Measurements from ENCODE around the gene JUN.

The JUN gene

DNA sequence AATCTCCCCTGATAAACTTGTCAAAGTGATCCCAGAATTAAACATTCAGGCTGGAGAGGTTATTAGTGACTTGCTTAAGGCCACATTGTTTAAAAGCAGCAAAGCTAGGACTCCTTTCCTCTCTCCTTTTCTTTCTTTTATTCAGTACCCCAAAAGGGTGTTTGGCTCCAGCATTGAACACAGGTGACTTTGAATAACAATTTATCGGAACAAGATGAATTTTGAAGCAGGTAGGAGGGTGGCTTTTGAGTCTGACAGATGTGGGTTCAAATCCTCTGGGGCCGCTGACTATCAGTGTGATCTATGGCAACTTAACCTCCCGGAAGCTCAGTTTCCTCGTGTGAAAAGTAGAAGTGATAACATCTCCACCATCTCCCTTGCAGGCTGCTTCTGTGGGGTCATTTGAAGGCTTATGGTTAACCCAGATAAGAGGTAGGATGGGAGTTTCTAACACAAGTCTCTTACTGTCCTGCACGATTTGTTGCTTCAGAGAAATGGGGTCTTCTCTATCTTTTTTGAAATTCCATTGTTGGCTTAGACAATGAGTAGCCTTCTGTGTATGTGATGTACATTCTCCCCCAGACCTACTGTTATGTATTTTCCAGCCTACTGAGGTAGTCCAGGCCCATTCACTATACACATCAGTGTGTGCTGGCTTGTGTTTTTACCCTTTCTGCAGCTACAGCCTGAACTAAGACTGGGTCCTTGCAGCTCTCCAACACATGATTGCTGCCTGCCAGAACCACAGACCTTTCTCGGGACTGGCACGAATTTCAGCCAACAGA is 29.0 kb downstream of the JUN start:
- DNase-seq = no peak

DNA sequence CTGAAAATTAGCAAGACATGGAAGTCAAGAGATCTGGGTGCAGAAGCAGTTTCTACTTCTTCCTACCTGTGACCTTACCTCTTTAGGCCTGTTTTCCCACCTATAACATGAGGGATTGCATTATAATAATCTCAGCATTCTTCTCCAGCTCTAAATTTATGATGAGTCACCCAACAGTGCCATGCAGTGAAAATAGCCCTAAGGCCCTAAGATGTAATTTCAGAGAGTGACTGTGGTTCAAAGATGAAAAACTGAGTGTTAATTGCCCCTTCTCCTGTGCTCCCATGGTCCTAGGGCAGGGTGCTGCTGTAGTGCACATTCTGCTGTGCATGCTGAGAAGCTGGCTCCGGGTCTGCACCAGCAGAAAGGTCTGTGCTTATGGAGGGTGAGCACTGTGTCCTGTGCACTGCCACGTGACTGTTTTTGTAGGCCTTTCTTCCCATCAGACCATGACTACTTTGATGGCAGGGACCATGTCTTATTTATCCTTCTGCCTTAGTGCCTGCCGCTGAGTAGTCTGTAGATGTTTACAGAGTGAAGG is 29.7 kb downstream of the JUN start:
- no peak for DNase-seq

DNA sequence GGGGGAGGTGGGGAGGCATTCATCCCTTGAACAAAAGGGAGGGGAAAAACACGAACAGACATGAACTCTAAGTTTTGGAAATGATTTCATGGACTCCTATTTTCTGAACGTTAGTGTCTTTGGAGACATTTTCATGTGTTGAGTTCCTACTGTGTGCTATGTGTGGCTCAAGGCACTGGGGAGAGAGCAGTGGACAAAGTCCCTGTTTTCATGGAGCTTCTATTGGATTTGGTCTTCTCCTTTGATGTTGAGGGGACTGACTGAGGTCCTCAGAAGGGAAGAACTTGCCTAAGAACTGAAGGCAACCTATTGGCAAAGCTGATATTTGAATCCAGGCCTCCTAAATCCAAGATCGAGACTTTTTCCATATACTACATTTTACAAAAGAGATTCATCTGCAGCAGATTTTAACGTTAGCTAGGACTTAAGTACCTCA is 30.4 kb downstream of the JUN start:
- no peak for DNase-seq

DNA sequence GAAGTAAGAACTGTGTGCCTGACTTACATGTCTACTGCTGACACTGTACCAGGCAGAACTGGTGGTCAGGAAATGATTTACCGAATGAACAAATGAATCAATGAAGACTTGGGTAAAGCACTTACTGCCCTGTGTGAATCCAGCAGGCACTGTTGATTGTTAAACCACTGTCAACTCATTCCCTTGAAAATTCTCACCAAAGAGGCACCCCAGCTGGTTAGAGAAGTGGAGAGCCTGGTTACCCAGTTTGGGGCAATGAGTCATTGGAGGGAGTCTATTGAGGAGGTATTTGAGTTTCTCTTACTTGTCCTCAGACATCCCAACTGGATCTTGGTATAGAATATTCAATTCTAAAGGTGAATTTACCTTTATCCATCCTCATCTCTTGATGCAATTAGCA is 34.2 kb downstream of the JUN start:
- no peak for DNase-seq

DNA sequence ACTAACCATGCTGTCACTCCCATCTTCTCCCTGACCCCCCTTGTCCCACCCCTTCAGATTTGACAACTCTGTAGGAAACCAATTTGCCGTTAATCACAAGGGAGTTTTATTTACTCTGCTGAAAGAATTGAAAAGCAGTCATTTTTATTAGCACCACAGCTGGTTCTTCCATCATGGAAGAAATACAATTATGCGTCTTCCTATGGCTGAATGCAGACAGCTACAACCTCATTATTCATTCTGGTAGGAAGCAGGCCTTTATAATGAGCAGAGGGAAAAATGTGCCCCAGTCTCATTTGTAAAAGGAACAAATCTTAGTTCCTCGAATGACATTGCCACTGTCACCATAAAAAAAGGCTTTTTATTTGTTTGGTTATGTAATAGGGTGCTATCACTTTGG is 35.2 kb downstream of the JUN start:
- DNase-seq = no peak

DNA sequence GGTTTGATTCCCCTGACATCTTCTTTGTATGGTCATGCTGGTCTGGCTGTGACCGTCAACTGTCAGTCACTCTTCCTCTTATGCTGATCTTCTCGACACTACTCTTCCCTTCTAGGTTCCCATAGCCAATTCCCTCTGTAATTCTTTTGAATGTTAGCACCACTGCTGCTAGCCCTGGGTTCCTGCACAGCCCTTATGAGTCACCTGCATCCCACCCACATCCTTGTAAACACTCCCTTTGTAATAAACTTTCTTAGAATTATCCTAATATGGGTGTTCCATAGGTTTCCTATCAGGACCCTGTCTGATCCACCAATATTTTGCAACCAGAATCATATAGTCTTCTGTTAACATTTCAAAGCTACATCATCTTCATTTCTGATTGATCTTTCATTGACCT is 37.1 kb downstream of the JUN start:
- DNase-seq = no peak

DNA sequence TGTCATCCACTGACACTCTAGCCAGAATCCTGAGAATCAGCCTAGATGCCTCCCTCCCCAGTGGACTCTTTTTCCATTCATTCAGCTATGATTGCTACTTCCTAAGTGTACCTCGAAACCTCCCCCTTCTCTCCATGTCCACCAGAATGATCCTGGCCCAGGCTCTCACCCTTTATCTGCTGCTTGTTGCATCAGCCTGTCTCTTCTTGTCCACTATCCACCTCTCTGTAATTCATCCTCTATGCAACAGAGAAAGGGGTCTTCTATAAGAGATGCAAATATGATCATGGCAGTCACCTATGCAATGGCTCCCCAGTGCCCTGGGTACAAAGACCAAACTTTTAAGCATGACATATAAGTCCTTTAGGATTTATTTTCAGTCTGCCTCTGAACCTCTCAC is 37.7 kb downstream of the JUN start:
- no peak for DNase-seq

DNA sequence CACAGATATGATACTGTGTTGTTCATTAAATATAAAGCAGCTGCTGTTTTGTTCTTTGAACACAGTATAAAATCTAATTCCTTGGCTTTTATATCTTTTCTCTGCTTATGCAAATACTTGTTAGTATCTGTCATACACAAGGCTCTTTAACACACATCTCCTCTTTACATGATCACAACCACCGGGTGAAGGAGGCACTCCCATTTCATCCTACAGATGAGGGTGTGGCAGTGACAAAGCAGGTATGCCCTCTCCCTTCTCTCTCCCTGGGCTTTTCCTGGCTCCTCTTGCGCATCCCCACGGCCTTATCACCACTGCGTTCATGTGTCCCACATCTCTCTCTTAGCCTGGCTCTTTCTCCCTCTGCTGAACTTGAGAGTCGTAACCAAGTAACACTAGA is 38.2 kb downstream of the JUN start:
- DNase-seq = no peak

DNA sequence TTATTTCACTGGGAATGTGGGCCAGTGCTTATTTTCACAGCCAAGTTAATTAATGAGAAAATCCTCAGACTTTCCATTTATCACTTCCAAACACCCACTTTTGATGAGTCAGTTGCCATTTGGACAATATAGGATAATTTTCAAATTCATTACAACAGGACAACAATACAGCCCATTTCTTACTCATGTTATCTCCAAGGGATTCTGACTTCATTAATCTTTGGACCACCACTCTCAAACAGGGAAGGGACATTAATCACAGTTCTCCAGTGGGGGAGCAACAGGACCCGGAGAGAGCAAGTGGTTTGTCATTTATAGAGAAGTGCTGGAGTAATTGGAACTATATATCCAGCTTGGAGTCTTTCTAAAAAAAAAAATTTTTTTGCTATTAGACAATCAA is 38.7 kb downstream of the JUN start:
- no peak for DNase-seq

DNA sequence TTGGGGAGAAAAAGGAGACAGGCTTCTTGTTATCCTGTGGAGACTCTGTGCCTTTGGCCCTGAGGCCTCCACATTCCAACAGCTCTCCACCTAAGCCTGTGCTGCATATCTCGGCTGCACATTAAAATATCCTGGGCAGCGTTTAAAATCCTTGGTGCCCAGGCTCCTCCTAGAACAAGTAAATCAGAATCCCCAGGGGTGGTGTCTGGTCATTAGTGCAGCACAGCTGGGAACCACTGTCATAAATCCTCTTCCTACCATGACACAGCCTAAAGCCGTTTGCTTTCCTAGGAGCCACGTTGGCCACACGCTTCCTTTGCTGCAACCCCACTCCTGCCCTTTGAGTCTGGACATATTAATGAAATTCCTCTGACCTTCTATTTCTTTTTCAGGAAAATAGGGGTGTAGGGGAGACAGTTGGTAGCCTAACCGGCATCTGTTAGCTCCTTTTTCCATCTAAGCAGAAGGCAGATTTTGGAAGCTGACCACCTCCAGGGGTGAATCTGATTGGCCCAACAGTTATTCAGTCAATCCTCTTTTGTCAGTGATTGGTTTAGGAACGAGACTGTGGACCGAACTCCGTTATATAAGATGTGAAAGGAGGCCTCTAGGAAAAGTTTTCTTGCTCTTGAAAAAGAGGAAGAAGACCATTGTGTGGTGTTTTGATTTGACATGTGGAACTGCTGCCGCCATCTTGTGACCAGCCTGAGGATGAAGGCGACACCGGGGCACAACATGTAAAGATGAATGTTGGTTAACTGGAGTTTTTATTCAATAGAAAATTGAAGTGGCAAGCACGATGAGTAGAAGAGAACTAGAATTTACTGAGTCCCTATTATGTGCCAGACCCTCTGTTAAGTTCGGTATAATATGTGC is 41.9 kb downstream of the JUN start:
- DNase-seq = no peak

DNA sequence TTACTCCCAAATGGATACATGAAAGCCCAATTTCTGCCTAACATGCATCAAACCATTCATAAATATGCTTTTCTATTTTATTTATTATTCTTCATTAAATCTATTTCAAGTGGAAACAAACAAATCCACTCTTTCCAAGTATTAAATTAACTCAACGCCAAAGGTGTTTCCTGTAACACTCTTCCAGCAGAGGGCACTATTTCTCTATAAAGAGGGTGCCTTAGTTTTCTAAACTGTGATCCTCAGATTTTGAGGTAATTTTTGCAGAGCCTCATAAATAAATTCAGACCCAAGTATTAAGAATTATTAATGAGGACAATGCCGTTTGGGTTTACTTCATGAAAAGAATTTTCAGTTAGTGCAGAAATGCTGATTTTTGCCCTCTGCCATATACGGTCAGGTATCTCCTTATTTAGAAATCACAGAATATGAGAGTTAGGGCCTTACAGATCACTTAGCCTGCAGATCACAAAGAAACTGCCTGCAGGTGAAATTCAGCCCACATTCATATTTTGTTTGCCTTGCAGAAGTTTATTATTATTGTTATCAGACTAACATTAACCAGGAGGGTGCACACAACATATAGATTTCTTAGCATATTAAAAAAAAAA is 43.9 kb downstream of the JUN start:
- DNase-seq = no peak

DNA sequence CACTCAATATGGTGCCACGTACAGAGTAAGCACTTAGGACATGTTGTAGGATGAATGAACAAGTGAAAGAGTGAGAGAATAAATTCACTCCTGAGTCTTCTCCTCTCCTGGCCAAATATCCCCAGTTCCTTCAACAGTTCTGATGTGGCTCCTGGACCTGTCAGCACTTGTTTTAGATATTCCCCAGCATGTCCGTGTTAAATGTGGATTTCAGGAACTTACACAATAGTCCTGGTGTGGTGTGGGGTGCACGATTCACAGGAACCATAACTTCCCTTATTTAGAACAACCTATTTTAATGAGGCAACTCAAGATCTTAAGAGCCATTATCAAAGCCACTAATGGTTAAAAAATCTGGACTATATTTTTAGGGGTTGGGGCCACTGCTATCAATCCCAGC is 45.0 kb downstream of the JUN start:
- DNase-seq = no peak

DNA sequence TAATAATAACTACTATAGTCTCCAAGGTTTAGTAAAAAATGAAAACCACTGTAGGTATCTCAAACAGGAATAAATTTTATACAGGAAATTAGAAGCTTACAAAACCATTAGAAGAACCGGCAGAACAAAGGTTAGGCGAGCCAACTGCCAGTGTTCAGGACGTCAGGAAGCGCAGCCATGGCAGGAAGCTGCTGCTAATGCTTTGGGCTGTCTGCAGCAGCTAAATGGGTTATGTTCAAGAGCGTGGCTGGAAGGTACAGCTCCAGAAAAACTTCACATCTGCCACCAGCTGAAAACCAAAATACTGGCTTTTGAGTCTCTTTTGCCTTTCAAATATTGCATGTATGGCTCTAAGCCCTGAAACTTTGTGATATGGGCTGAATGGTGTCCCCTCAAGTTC is 48.3 kb downstream of the JUN start:
- no peak for DNase-seq

DNA sequence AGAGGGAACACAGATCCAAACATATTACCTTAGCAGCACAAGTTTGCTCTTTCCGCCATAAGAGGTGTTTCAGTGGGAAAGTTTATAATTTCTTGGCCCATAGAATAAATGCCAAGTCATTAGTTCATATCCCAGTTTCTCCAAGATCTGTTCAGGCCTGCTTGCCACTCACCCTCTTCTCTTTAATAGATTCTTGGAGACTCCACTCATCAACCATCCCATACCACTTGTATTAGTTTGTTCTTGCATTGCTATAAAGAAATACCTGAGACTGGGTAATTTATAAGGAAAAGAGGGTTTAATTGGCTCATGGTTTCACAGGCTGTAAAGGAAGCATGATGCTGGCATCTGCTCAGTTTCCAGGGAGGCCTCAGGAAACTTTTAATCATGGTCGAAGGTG is 49.2 kb downstream of the JUN start:
- DNase-seq = no peak

DNA sequence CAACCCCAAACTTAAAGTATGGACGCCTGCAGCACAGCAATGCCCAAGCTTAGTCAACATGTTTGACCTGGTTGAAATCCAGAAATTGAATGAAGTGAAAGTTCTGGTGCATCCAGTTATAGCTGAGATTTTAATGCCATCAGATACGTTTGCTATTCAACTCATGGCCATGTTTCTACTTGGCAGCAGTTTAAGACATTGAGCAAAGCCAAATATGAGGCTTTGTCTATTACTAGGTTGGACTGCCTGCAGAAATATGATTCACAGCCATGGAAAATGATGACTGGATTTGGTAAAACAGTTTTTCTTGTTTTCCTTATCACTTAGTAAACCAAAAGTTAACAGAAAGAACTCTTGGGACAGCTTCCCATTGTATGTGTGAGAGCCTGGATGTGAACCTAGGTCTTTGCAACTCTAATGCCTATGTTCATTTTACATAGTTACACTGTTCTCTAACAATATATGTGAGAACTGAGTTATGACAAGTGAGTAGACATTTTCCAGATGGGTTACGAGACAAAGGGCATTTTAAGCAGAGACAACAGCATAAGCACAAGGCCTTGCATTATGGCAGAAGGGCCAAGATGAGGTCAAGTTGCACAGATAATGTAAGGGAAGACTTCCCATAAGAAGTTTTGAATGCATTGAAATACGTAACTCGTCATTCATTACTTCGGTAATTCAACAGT is 51.6 kb downstream of the JUN start:
- DNase-seq = no peak
